Keratinocyte (primary cell): ENCODE results near the gene RIN3. TPM values are rescaled to one million over a fixed set of nuclear protein-coding genes. Genes with fewer than 3 reads are reported as not detected.

Source experiments
- DNase-seq: peaks from one replicate; pipeline ENCODE4 v3.0.0-alpha.2; 2011; ENCODE audit warnings: low read depth, missing footprints, low spot score
- FAIRE-seq: peaks from 2 replicates; lab custom pipeline; 2011; peaks lifted over from hg19 to GRCh38; lab: Jason Lieb, UNC
- H2AFZ ChIP-seq: 2 replicates; pipeline ENCODE4 v1.6.0; 2012; ENCODE audit warnings: low read length, control low read depth, inconsistent platforms; ENCODE audit not compliant: control insufficient read depth
- H3K27ac ChIP-seq: 2 replicates; pipeline ENCODE4 v1.5.1; 2011; ENCODE audit warnings: low read length; ENCODE audit not compliant: control insufficient read depth, insufficient read depth
- H3K27me3 ChIP-seq: 3 replicates; pipeline ENCODE4 v1.6.0; 2011; ENCODE audit warnings: low read length; ENCODE audit not compliant: control insufficient read depth, insufficient read depth; ENCODE audit errors: extremely low read depth
- H3K36me3 ChIP-seq, 2 experiments: 2 replicates in 1 of 2; 3 replicates in 1 of 2; pipeline ENCODE4 v1.5.1; 2011; ENCODE audit warnings: low read length in 2 of 2, mild to moderate bottlenecking in 1 of 2; ENCODE audit not compliant: control insufficient read depth in 2 of 2, insufficient read depth in 2 of 2; ENCODE audit errors: extremely low read depth in 1 of 2
- H3K4me1 ChIP-seq: 3 replicates; pipeline ENCODE4 v1.5.1; 2011; ENCODE audit warnings: low read length; ENCODE audit not compliant: control insufficient read depth, insufficient read depth; ENCODE audit errors: extremely low read depth
- H3K4me2 ChIP-seq: 3 replicates; pipeline ENCODE4 v1.6.0; 2011; ENCODE audit warnings: low read depth, low read length; ENCODE audit not compliant: control insufficient read depth, insufficient read depth; ENCODE audit errors: extremely low read depth
- H3K4me3 ChIP-seq, 3 experiments: fragments of 200-600 bp in 1 of 3; sonication (generic) in 1 of 3; 2 replicates in 2 of 3; 3 replicates in 1 of 3; pipeline ENCODE4 v1.5.1; 2011 to 2016; ENCODE audit warnings: low read length in 3 of 3, mild to moderate bottlenecking in 3 of 3, control low read depth in 2 of 3, inconsistent platforms in 1 of 3, low read depth in 1 of 3, mixed read lengths in 1 of 3, mixed run types in 1 of 3, moderate library complexity in 1 of 3; ENCODE audit not compliant: control insufficient read depth in 2 of 3, insufficient read depth in 2 of 3; ENCODE audit errors: extremely low read depth in 1 of 3
- H3K79me2 ChIP-seq: 2 replicates; pipeline ENCODE4 v1.6.0; 2012; ENCODE audit warnings: low read length; ENCODE audit not compliant: control insufficient read depth, insufficient read depth
- H3K9ac ChIP-seq: 3 replicates; pipeline ENCODE4 v1.6.0; 2011; ENCODE audit warnings: low read length; ENCODE audit not compliant: control insufficient read depth, insufficient read depth; ENCODE audit errors: extremely low read depth
- H3K9me1 ChIP-seq: 3 replicates; pipeline ENCODE4 v1.6.0; 2011; ENCODE audit warnings: low read length; ENCODE audit not compliant: control insufficient read depth, insufficient read depth; ENCODE audit errors: extremely low read depth
- H3K9me3 ChIP-seq: 2 replicates; pipeline ENCODE4 v1.5.1; 2012; ENCODE audit warnings: low read depth, low read length; ENCODE audit not compliant: control insufficient read depth
- H4K20me1 ChIP-seq: 3 replicates; pipeline ENCODE4 v1.6.0; 2011; ENCODE audit warnings: low read length; ENCODE audit not compliant: control insufficient read depth, insufficient read depth; ENCODE audit errors: extremely low read depth
- CTCF ChIP-seq, 3 experiments: IDR thresholded peaks in 1 of 3; conservative IDR thresholded peaks in 1 of 3; optimal IDR thresholded peaks in 1 of 3; 2 replicates in 2 of 3; 3 replicates in 1 of 3; pipeline versions ENCODE3 to v1.5.1; 2011; ENCODE audit warnings: low read length in 3 of 3, mild to moderate bottlenecking in 3 of 3, moderate library complexity in 2 of 3, control low read depth in 1 of 3, inconsistent platforms in 1 of 3; ENCODE audit not compliant: insufficient read depth in 2 of 3; ENCODE audit errors: extremely low read depth in 1 of 3
- EZH2 ChIP-seq: IDR thresholded peaks from one replicate; pipeline ENCODE4 v1.6.1; 2012; ENCODE audit warnings: inconsistent platforms, mild to moderate bottlenecking, low read length, moderate library complexity
- dilution Hi-C: fragments of 300-500 bp; cut with MboI; formaldehyde crosslinking; loops from one replicate; pipeline ENCODE4 v1.7.0; 2020; ENCODE audit warnings: low sequenced_read_pairs; ENCODE audit not compliant: extremely low pct_ligation_motif_present
- polyA plus RNA-seq, 5 experiments: library from polyadenylated mRNA; depleted of rRNA in 3 of 5; stranded (reverse) in 3 of 5; stranded (forward) in 1 of 5; unstranded in 1 of 5; fragments of >200 nt; gene quantifications; 1 replicate in 1 of 5; 2 replicates in 3 of 5; 3 replicates in 1 of 5; pipeline versions ENCODE4 v1.2.1 to v1.2.3, GENCODE V29; 2011 to 2012; ENCODE audit warnings: missing spikeins in 2 of 5, low read depth in 1 of 5, low replicate concordance in 1 of 5

Gene RIN3
- polyA plus RNA-seq, 1 donor (not counting 4 experiments of a cell fraction or from before 2014, with no cell fraction given) = 1.2 TPM

GRCh38 chr14:92585981-92586937 is 72.7 kb downstream of the RIN3 start:
- FAIRE-seq = no peak
- Histone ChIP-seq H3K4me3 (no peak overlapping the region), H3K27me3 (no peaks in the 10 kb centered on the region), H2AFZ (no peak overlapping the region), H3K36me3 (peaks cover 3% of the 10 kb centered on the region in 2 experiments), H3K9me3 (no peaks in the 10 kb centered on the region), H3K4me1 (no peaks in the 10 kb centered on the region), H3K4me2 (no peak overlapping the region), H3K9ac (no peak overlapping the region), H4K20me1 (no peaks in the 10 kb centered on the region), H3K9me1 (no peaks in the 10 kb centered on the region), H3K79me2 (no peaks in the 10 kb centered on the region), H3K27ac (no peak overlapping the region)
- dilution Hi-C loops = no loop called here
- TF ChIP-seq CTCF (optimal IDR thresholded peaks at IDR 0.05 in 1 of 3, IDR thresholded peaks at IDR 0.05 in 1 of 3, conservative IDR thresholded peaks at IDR 0.05 in 1 of 3; ENCODE audit: extremely low read depth in 1 of 3, insufficient read depth in 2 of 3, low read length in 3 of 3) (no peak), EZH2 (no peak)
- DNase-seq = no peak

GRCh38 chr14:92586963-92587699 is 73.5 kb downstream of the RIN3 start:
- no peaks in the 10 kb centered on the region for H3K9me1 ChIP-seq
- no peak overlapping the region for H3K4me3 ChIP-seq
- no peaks in the 10 kb centered on the region for H3K27me3 ChIP-seq
- H3K79me2 ChIP-seq = no peaks in the 10 kb centered on the region
- DNase-seq (no peak), FAIRE-seq (no peak)
- H3K4me2 ChIP-seq = no peak overlapping the region
- H3K9ac ChIP-seq = no peak overlapping the region
- TF ChIP-seq EZH2 (no peak), CTCF (optimal IDR thresholded peaks at IDR 0.05 in 1 of 3, IDR thresholded peaks at IDR 0.05 in 1 of 3, conservative IDR thresholded peaks at IDR 0.05 in 1 of 3; ENCODE audit: extremely low read depth in 1 of 3, insufficient read depth in 2 of 3, low read length in 3 of 3) (peak in 1 of 3 experiments; percentile 1)
- no peak overlapping the region for H3K27ac ChIP-seq
- no peaks in the 10 kb centered on the region for H3K9me3 ChIP-seq
- no peaks in the 10 kb centered on the region for H3K4me1 ChIP-seq
- no peaks in the 10 kb centered on the region for H4K20me1 ChIP-seq
- dilution Hi-C loops = no loop called here
- peaks cover 3% of the 10 kb centered on the region in 2 experiments for H3K36me3 ChIP-seq
- H2AFZ ChIP-seq = no peak overlapping the region
